Endodermal cell (in vitro differentiated cells): ENCODE data around the gene DMWD. TPM values are rescaled to one million over a fixed set of nuclear protein-coding genes. Genes with fewer than 3 reads are reported as not detected.

Experiments used
- DNase-seq: peaks from one replicate; pipeline ENCODE4 v3.0.0-alpha.2; 2017
- H3K27ac ChIP-seq: 2 replicates; pipeline ENCODE4 v1.5.1; 2013; ENCODE audit warnings: mild to moderate bottlenecking, low read depth, low read length, moderate library complexity
- H3K27me3 ChIP-seq: 2 replicates; pipeline ENCODE4 v1.6.1; 2013; ENCODE audit warnings: mild to moderate bottlenecking, low read length, moderate library complexity; ENCODE audit not compliant: insufficient read depth, control insufficient read depth, poor library complexity, severe bottlenecking
- H3K36me3 ChIP-seq: 2 replicates; pipeline ENCODE4 v1.7.0; 2013; ENCODE audit warnings: mild to moderate bottlenecking, low read length, moderate library complexity; ENCODE audit not compliant: control insufficient read depth, insufficient read depth
- H3K4me1 ChIP-seq: one replicate; pipeline ENCODE4 v1.7.0; 2013; ENCODE audit warnings: low read length; ENCODE audit not compliant: control insufficient read depth, insufficient read depth
- H3K4me3 ChIP-seq: 2 replicates; pipeline ENCODE4 v1.5.1; 2013; ENCODE audit warnings: mild to moderate bottlenecking, low read length, moderate library complexity
- H3K9ac ChIP-seq: 2 replicates; pipeline ENCODE4 v1.6.1; 2013; ENCODE audit warnings: mild to moderate bottlenecking, low read length, moderate library complexity; ENCODE audit not compliant: poor library complexity, severe bottlenecking; ENCODE audit errors: extremely low read depth
- H3K9me3 ChIP-seq: 2 replicates; pipeline ENCODE4 v1.6.1; 2013; ENCODE audit warnings: mild to moderate bottlenecking, low read length, moderate library complexity; ENCODE audit not compliant: control insufficient read depth
- H3K27ac Mint-ChIP-seq: 2 replicates; pipeline ENCODE4 v1.8.0; 2020; ENCODE audit warnings: mixed read lengths
- H3K27me3 Mint-ChIP-seq: 2 replicates; pipeline ENCODE4 v1.8.0; 2021; ENCODE audit warnings: mild to moderate bottlenecking, mixed read lengths; ENCODE audit not compliant: insufficient read depth
- H3K36me3 Mint-ChIP-seq: 2 replicates; pipeline ENCODE4 v1.8.0; 2020; ENCODE audit warnings: low read depth, mixed read lengths
- H3K4me1 Mint-ChIP-seq: 2 replicates; pipeline ENCODE4 v1.8.0; 2020; ENCODE audit warnings: mixed read lengths
- H3K4me3 Mint-ChIP-seq: 2 replicates; pipeline ENCODE4 v1.8.0; 2020; ENCODE audit warnings: mild to moderate bottlenecking, moderate library complexity, mixed read lengths
- H3K9me3 Mint-ChIP-seq: 2 replicates; pipeline ENCODE4 v1.8.0; 2020; ENCODE audit warnings: mild to moderate bottlenecking, mixed read lengths
- WGBS, 2 experiments: methylation state at CpG; one replicate each; pipeline versions ENCODE4 v1.1.5 to v1.1.7; 2013; ENCODE audit warnings: missing lambda C conversion rate in 2 of 2, mixed read lengths in 1 of 2; ENCODE audit not compliant: insufficient coverage in 1 of 2, insufficient read length in 1 of 2; 5-methylcytosine and 5-hydroxymethylcytosine counted together
- total RNA-seq, 2 donors: library from RNA; stranded (reverse); fragmentation: NEBNext Ultra II Directional in 1 of 2; extraction: Animal tissue kit (Norgen Biotek cat#: 25700) in 1 of 2; gene quantifications; 2 replicates in 1 of 2; 3 replicates in 1 of 2; pipeline ENCODE4 v1.2.1, GENCODE V29; 2021
- TF ChIP-seq, protein P1 (sequence below): fragments of 200-600 bp; sonication (generic); conservative IDR thresholded peaks from 2 replicates; pipeline ENCODE4 v1.5.0; 2021; ENCODE audit warnings: antibody characterized with exemption, mild to moderate bottlenecking

DMWD gene
- total RNA-seq, 2 donors from 2014 or later = 86.4 to 86.9 TPM

DNA sequence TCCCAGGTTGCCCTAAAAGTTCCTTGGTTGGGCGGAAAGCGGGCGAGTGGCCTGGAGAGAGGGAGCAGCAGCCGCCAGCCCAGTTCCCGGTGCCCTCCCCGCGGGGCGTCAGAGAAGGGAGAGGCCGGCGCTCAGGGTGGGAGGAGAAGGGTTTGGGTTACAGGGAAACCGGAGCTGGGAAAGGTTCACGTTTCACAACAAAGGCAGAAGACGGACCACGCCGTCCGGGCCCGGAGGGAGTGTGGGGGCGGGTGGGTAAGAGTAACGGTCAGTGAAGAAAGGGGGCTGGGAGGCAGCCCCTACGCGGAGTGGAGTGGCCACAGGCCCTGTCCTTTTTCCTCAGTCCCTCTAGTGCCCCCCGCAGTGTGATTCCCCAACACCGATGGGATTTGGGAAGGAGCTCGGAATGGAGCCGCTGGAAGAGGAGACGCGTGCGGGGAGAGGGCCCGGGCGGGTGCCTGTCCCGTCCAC, 25.2 kb downstream of the DMWD start:
- peak overlapping the region; percentile 90 for H3K4me3 ChIP-seq
- WGBS, 2 experiments = 0 to 1% methylated on average over 3 to 31 of the region's 31 CpGs
- H3K9ac ChIP-seq = peak overlapping the region; percentile 97
- TF ChIP-seq, protein P1, sequence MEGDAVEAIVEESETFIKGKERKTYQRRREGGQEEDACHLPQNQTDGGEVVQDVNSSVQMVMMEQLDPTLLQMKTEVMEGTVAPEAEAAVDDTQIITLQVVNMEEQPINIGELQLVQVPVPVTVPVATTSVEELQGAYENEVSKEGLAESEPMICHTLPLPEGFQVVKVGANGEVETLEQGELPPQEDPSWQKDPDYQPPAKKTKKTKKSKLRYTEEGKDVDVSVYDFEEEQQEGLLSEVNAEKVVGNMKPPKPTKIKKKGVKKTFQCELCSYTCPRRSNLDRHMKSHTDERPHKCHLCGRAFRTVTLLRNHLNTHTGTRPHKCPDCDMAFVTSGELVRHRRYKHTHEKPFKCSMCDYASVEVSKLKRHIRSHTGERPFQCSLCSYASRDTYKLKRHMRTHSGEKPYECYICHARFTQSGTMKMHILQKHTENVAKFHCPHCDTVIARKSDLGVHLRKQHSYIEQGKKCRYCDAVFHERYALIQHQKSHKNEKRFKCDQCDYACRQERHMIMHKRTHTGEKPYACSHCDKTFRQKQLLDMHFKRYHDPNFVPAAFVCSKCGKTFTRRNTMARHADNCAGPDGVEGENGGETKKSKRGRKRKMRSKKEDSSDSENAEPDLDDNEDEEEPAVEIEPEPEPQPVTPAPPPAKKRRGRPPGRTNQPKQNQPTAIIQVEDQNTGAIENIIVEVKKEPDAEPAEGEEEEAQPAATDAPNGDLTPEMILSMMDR = no peak
- peak; percentile 90 for DNase-seq
- Mint-ChIP-seq H3K9me3 (no peaks in the 10 kb centered on the region), H3K36me3 (peaks cover 8% of the 10 kb centered on the region), H3K27me3 (no peaks in the 10 kb centered on the region), H3K4me3 (peak overlapping the region; percentile 95), H3K4me1 (peaks cover 18% of the 10 kb centered on the region), H3K27ac (peak overlapping the region; percentile 79)
- no peaks in the 10 kb centered on the region for H3K36me3 ChIP-seq
- no peaks in the 10 kb centered on the region for H3K9me3 ChIP-seq
- peaks cover 13% of the 10 kb centered on the region for H3K4me1 ChIP-seq
- peak overlapping the region; percentile 97 for H3K27ac ChIP-seq
- no peaks in the 10 kb centered on the region for H3K27me3 ChIP-seq

DNA sequence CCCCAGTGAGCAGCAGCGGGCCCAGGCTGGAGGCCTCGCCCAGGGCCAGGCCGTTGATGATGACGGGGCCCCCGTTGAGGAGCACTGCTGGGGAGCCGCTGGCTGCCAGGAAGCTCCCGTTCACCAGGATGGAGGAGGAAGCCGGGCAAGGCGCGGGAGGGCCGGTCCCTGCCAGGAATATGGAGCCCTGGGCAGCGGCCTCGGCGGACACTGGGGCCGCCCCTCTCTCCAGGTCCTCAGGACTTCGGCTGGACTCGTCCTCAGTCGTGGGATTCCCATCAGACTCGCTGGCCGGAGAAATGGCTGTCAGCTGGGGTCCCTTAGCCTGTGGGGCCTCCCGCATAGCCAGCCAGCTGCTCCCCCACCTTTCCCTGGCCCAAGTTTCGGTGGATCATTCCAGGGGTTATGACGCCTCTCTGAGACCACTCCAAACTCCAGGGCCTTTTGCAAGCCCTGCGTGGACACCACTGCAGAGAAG, 25.7 kb downstream of the DMWD start:
- peak; percentile 69 for DNase-seq
- Mint-ChIP-seq H3K9me3 (no peaks in the 10 kb centered on the region), H3K27ac (peak overlapping the region; percentile 79), H3K36me3 (peaks cover 4% of the 10 kb centered on the region), H3K4me1 (peaks cover 13% of the 10 kb centered on the region), H3K27me3 (no peaks in the 10 kb centered on the region), H3K4me3 (peak overlapping the region; percentile 95)
- TF ChIP-seq, protein P1 = no peak
- WGBS, 2 experiments = 42 to 51% methylated on average over 19 to 24 of the region's 24 CpGs
- peaks cover 13% of the 10 kb centered on the region for H3K4me1 ChIP-seq
- H3K27ac ChIP-seq = peak overlapping the region; percentile 63
- H3K9ac ChIP-seq = peak overlapping the region; percentile 97
- no peaks in the 10 kb centered on the region for H3K9me3 ChIP-seq
- H3K27me3 ChIP-seq = no peaks in the 10 kb centered on the region
- no peaks in the 10 kb centered on the region for H3K36me3 ChIP-seq
- H3K4me3 ChIP-seq = peak overlapping the region; percentile 90

DNA sequence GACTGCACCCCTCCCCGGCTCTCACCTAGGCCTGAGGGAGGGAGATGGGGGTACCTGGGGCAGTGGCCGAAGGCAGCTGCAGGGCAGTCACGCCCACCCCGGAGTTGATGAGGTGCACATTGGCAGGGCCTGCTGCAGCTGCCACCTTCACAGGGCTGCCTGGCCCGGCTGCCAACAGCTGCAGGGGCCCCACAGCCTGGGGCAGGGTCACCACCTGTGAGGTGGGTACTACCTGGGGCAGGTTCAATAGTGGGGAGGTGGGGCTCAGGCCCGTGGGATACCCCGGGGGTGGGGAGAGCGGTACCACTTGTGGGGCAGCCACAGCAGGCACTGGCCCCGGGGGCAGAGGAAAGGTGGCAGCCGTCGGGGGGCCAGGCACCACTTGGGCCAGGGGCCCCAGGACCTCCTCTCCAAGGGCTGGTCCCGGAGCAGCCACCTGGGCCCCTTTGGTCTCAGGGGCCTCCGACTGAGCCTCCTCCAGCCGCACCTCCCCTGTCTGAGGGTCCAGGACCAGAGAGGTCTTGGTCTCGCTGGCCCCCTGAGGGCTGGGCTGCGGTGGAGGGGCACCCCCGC, 26.3 kb downstream of the DMWD start:
- DNase-seq = no peak
- no peak overlapping the region for H3K4me3 ChIP-seq
- Mint-ChIP-seq H3K27ac (no peak overlapping the region), H3K9me3 (no peaks in the 10 kb centered on the region), H3K4me3 (no peak overlapping the region), H3K4me1 (peaks cover 13% of the 10 kb centered on the region), H3K27me3 (no peaks in the 10 kb centered on the region), H3K36me3 (peaks cover 4% of the 10 kb centered on the region)
- no peaks in the 10 kb centered on the region for H3K36me3 ChIP-seq
- WGBS, 2 experiments = 84 to 92% methylated on average over 5 to 17 of the region's 17 CpGs
- peaks cover 13% of the 10 kb centered on the region for H3K4me1 ChIP-seq
- no peaks in the 10 kb centered on the region for H3K27me3 ChIP-seq
- TF ChIP-seq, protein P1 = no peak
- no peak overlapping the region for H3K9ac ChIP-seq
- H3K27ac ChIP-seq = no peak overlapping the region
- H3K9me3 ChIP-seq = no peaks in the 10 kb centered on the region
